Activated T-cell treated with anti-CD3 and anti-CD28 coated beads, Interleukin-2, amount 50 U/mL, for 48 hours (primary cell): ENCODE results near the gene TREH.
"Not testable (repeated sequence)": the region's sequence is repeated elsewhere in the genome, so short reads cannot be mapped to it uniquely, and the experiment has no call there.

ENCODE experiments used
- DNase-seq, 2 experiments: peaks; one replicate each; pipeline ENCODE4 v3.0.0-alpha.2; 2020

The TREH gene

GRCh38 chr11:118679483-118679882, at the start of gene TREH:
Gene TREH, minus strand, starts transcription at chr11:118679650. Its CDS starts 23 bp downstream, at chr11:118679627.
- no peak for DNase-seq

GRCh38 chr11:118728112-118728511, 48.7 kb upstream of the TREH start:
- DNase-seq: not testable (repeated sequence)

- not testable (repeated sequence) for DNase-seq
Observed at GRCh38 chr11:118727721-118728066, 48.2 kb upstream of the TREH start.

- not testable (repeated sequence) for DNase-seq
Observed at GRCh38 chr11:118727001-118727720, 47.7 kb upstream of the TREH start.

GRCh38 chr11:118721478-118722015, 42.1 kb upstream of the TREH start:
- DNase-seq: not testable (repeated sequence)

GRCh38 chr11:118720740-118721139, 41.3 kb upstream of the TREH start:
- DNase-seq: not testable (repeated sequence)

- DNase-seq: not testable (repeated sequence)
Observed at GRCh38 chr11:118720078-118720477, 40.6 kb upstream of the TREH start.

- DNase-seq: not testable (repeated sequence)
Observed at GRCh38 chr11:118718562-118718961, 39.1 kb upstream of the TREH start.

- not testable (repeated sequence) for DNase-seq
Observed at GRCh38 chr11:118717733-118718132, 38.3 kb upstream of the TREH start.

- not testable (repeated sequence) for DNase-seq
Observed at GRCh38 chr11:118717221-118717620, 37.8 kb upstream of the TREH start.

- no peak for DNase-seq
Observed at GRCh38 chr11:118715837-118716260, 36.4 kb upstream of the TREH start.

GRCh38 chr11:118715245-118715831, 35.9 kb upstream of the TREH start:
- DNase-seq: no peak

- no peak for DNase-seq
Observed at GRCh38 chr11:118714816-118715215, 35.4 kb upstream of the TREH start.

- not testable (repeated sequence) for DNase-seq
Observed at GRCh38 chr11:118714416-118714815, 35.0 kb upstream of the TREH start.

- no peak for DNase-seq
Observed at GRCh38 chr11:118708296-118708695, 28.8 kb upstream of the TREH start.

GRCh38 chr11:118706546-118706825, 27.0 kb upstream of the TREH start:
- no peak for DNase-seq

GRCh38 chr11:118705791-118706545, 26.5 kb upstream of the TREH start:
- no peak for DNase-seq

GRCh38 chr11:118705111-118705741, 25.8 kb upstream of the TREH start:
- peak; percentile 45 to 46 for DNase-seq

- DNase-seq: no peak
Observed at GRCh38 chr11:118703563-118704106, 24.2 kb upstream of the TREH start.

- DNase-seq: peak in 1 of 2 experiments; percentile 26
Observed at GRCh38 chr11:118699506-118700220, 20.2 kb upstream of the TREH start.

GRCh38 chr11:118697346-118697745, 17.9 kb upstream of the TREH start:
- no peak for DNase-seq

GRCh38 chr11:118696673-118697226, 17.3 kb upstream of the TREH start:
- DNase-seq: no peak
